ENCODE results near the gene TBC1D2B. TPM values are rescaled to one million over a fixed set of nuclear protein-coding genes. Genes with fewer than 3 reads are reported as not detected.

TBC1D2B gene
- polyA plus RNA-seq, 3 donors, result 5.9 to 53.3 (median 6.2) TPM

GRCh38 chr15:78045189-78045588, 32.3 kb downstream of the TBC1D2B start:
- Histone ChIP-seq H2AFZ (ENCODE audit: insufficient read depth, low read depth, low read length, poor library complexity, severe bottlenecking) (no peak overlapping the region), H4K20me1 (ENCODE audit: insufficient read depth, low read length) (peaks cover 42% of the 10 kb centered on the region), H3K4me3 (replicated peaks in 1 of 3; ENCODE audit: low read depth in 2 of 3, low read length in 3 of 3) (no peak overlapping the region), H3K4me1 (ENCODE audit: control insufficient read depth in 1 of 2, insufficient read depth in 2 of 2, low read length in 2 of 2) (peaks cover 61 to 62% of the 10 kb centered on the region in 2 donors), H3K4me2 (replicated peaks; ENCODE audit: extremely low read depth, low read length, poor library complexity, severe bottlenecking) (no peak overlapping the region), H3K9me3 (replicated peaks in 1 of 2; ENCODE audit: control insufficient read depth in 1 of 2, insufficient read depth in 1 of 2, low read length in 2 of 2) (no peaks in the 10 kb centered on the region), H3K36me3 (replicated peaks in 1 of 2; ENCODE audit: control insufficient read depth in 1 of 2, insufficient read depth in 2 of 2, low read length in 2 of 2) (peaks cover 11 to 31% of the 10 kb centered on the region in 2 donors), H3K27me3 (ENCODE audit: control insufficient read depth in 2 of 2, insufficient read depth in 2 of 2, low read length in 2 of 2) (no peaks in the 10 kb centered on the region), H3K9ac (ENCODE audit: insufficient read depth, low read length, poor library complexity, severe bottlenecking) (no peak overlapping the region), H3K27ac (ENCODE audit: low read depth in 1 of 2, low read length in 2 of 2) (peak overlapping the region in 1 of 2 donors; percentile 71), H3K79me2 (ENCODE audit: insufficient read depth, low read length) (peaks cover 69% of the 10 kb centered on the region)
- H3K9me3 Mint-ChIP-seq, result no peaks in the 10 kb centered on the region
- H3K4me3 Mint-ChIP-seq, result no peak overlapping the region
- peaks cover 41 to 46% of the 10 kb centered on the region in 2 donors for H3K36me3 Mint-ChIP-seq
- no CpG with 5 or more reads among the region's 1 CpG for WGBS (ENCODE audit: insufficient coverage)
- peak overlapping the region in 2 of 7 donors; percentile 56 to 74 for H3K27ac Mint-ChIP-seq
- H3K27me3 Mint-ChIP-seq (ENCODE audit: low read depth in 3 of 3), result no peaks in the 10 kb centered on the region
- TF ChIP-seq, protein P1, sequence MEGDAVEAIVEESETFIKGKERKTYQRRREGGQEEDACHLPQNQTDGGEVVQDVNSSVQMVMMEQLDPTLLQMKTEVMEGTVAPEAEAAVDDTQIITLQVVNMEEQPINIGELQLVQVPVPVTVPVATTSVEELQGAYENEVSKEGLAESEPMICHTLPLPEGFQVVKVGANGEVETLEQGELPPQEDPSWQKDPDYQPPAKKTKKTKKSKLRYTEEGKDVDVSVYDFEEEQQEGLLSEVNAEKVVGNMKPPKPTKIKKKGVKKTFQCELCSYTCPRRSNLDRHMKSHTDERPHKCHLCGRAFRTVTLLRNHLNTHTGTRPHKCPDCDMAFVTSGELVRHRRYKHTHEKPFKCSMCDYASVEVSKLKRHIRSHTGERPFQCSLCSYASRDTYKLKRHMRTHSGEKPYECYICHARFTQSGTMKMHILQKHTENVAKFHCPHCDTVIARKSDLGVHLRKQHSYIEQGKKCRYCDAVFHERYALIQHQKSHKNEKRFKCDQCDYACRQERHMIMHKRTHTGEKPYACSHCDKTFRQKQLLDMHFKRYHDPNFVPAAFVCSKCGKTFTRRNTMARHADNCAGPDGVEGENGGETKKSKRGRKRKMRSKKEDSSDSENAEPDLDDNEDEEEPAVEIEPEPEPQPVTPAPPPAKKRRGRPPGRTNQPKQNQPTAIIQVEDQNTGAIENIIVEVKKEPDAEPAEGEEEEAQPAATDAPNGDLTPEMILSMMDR (IDR thresholded peaks at IDR 0.05), result no peak
- intact Hi-C loops (cut with micrococcal nuclease), result no loop called here
- H3K4me1 Mint-ChIP-seq, result peaks cover 69% of the 10 kb centered on the region
- DNase-seq, result no peak

GRCh38 chr15:78044407-78045155, 32.9 kb downstream of the TBC1D2B start:
- intact Hi-C loops (cut with micrococcal nuclease), result no loop called here
- TF ChIP-seq, protein P1 (IDR thresholded peaks at IDR 0.05), result no peak
- H3K4me1 Mint-ChIP-seq, result peaks cover 69% of the 10 kb centered on the region
- no peaks in the 10 kb centered on the region for H3K27me3 Mint-ChIP-seq (ENCODE audit: low read depth in 3 of 3)
- Histone ChIP-seq H3K9me3 (replicated peaks in 1 of 2; ENCODE audit: control insufficient read depth in 1 of 2, insufficient read depth in 1 of 2, low read length in 2 of 2) (no peaks in the 10 kb centered on the region), H3K79me2 (ENCODE audit: insufficient read depth, low read length) (peaks cover 67% of the 10 kb centered on the region), H3K4me1 (ENCODE audit: control insufficient read depth in 1 of 2, insufficient read depth in 2 of 2, low read length in 2 of 2) (peaks cover 61 to 62% of the 10 kb centered on the region in 2 donors), H4K20me1 (ENCODE audit: insufficient read depth, low read length) (peaks cover 36% of the 10 kb centered on the region), H3K9ac (ENCODE audit: insufficient read depth, low read length, poor library complexity, severe bottlenecking) (peak overlapping the region; percentile 17), H3K27me3 (ENCODE audit: control insufficient read depth in 2 of 2, insufficient read depth in 2 of 2, low read length in 2 of 2) (no peaks in the 10 kb centered on the region), H3K27ac (ENCODE audit: low read depth in 1 of 2, low read length in 2 of 2) (peak overlapping the region; percentile 16 to 71), H3K4me2 (replicated peaks; ENCODE audit: extremely low read depth, low read length, poor library complexity, severe bottlenecking) (no peak overlapping the region), H3K36me3 (replicated peaks in 1 of 2; ENCODE audit: control insufficient read depth in 1 of 2, insufficient read depth in 2 of 2, low read length in 2 of 2) (peaks cover 11 to 30% of the 10 kb centered on the region in 2 donors), H3K4me3 (replicated peaks in 1 of 3; ENCODE audit: low read depth in 2 of 3, low read length in 3 of 3) (no peak overlapping the region), H2AFZ (ENCODE audit: insufficient read depth, low read depth, low read length, poor library complexity, severe bottlenecking) (no peak overlapping the region)
- H3K36me3 Mint-ChIP-seq, result peaks cover 46% of the 10 kb centered on the region in 2 donors
- H3K4me3 Mint-ChIP-seq, result no peak overlapping the region
- DNase-seq, result no peak
- H3K27ac Mint-ChIP-seq, result peak overlapping the region; percentile 77 to 96 (median 86)
- WGBS (ENCODE audit: insufficient coverage), result 52% methylated on average over 2 of the region's 5 CpGs
- no peaks in the 10 kb centered on the region for H3K9me3 Mint-ChIP-seq

All from CD14-positive monocyte (primary cell).